Hepatocyte (in vitro differentiated cells): ENCODE results near the gene MAPK8IP3. TPM values are rescaled to one million over a fixed set of nuclear protein-coding genes. Genes with fewer than 3 reads are reported as not detected.

Source experiments
- DNase-seq: peaks from one replicate; pipeline ENCODE4 v3.0.0-alpha.2; 2016; ENCODE audit warnings: low spot score
- H2AFZ ChIP-seq: fragments of 200-600 bp; sonication (generic); 2 replicates; pipeline ENCODE4 v1.6.0; 2016; ENCODE audit warnings: antibody characterized with exemption, mild to moderate bottlenecking
- H3K27ac ChIP-seq: fragments of 200-600 bp; sonication (generic); 2 replicates; pipeline ENCODE4 v1.5.1; 2016; ENCODE audit warnings: mild to moderate bottlenecking
- H3K27me3 ChIP-seq: fragments of 200-600 bp; sonication (generic); 2 replicates; pipeline ENCODE4 v1.6.1; 2016
- H3K36me3 ChIP-seq: fragments of 200-600 bp; sonication (generic); replicated peaks from 2 replicates; pipeline ENCODE4 v1.5.1; 2016; ENCODE audit warnings: low read depth; ENCODE audit not compliant: insufficient read depth
- H3K4me1 ChIP-seq: fragments of 200-600 bp; sonication (generic); 2 replicates; pipeline ENCODE4 v1.5.1; 2016; ENCODE audit warnings: mild to moderate bottlenecking, moderate library complexity; ENCODE audit not compliant: insufficient read depth
- H3K4me2 ChIP-seq: fragments of 200-600 bp; sonication (generic); 2 replicates; pipeline ENCODE4 v1.6.0; 2016
- H3K4me3 ChIP-seq: fragments of 200-600 bp; sonication (generic); 2 replicates; pipeline ENCODE4 v1.5.1; 2016; ENCODE audit warnings: mild to moderate bottlenecking
- H3K79me2 ChIP-seq: fragments of 200-600 bp; sonication (generic); 2 replicates; pipeline ENCODE4 v1.6.0; 2017; ENCODE audit warnings: mild to moderate bottlenecking
- H3K9me2 ChIP-seq: fragments of 200-600 bp; sonication (generic); replicated peaks from 2 replicates; pipeline ENCODE4 v1.6.0; 2017; ENCODE audit warnings: mild to moderate bottlenecking; ENCODE audit not compliant: insufficient read depth
- H3K9me3 ChIP-seq: fragments of 200-600 bp; sonication (generic); 2 replicates; pipeline ENCODE4 v1.5.1; 2016; ENCODE audit warnings: low read depth, mild to moderate bottlenecking
- H4K20me1 ChIP-seq: fragments of 200-600 bp; sonication (generic); 2 replicates; pipeline ENCODE4 v1.6.0; 2016; ENCODE audit warnings: mild to moderate bottlenecking; ENCODE audit not compliant: insufficient read depth, poor library complexity, severe bottlenecking
- EZH2 ChIP-seq: fragments of 200-600 bp; sonication (generic); IDR thresholded peaks from 2 replicates; pipeline ENCODE4 v1.6.1; 2016; ENCODE audit warnings: antibody characterized with exemption, mild to moderate bottlenecking, borderline replicate concordance
- EZH2phosphoT487 ChIP-seq: fragments of 200-600 bp; sonication (generic); IDR thresholded peaks from one replicate; pipeline ENCODE4 v1.6.1; 2018; ENCODE audit warnings: antibody characterized with exemption, mild to moderate bottlenecking, low read depth, moderate library complexity; ENCODE audit not compliant: unreplicated experiment, severe bottlenecking
- WGBS: methylation state at CpG from one replicate; pipeline ENCODE4 v1.1.6; 2016; ENCODE audit warnings: low lambda C conversion rate; ENCODE audit errors: missing lambda C conversion rate; 5-methylcytosine and 5-hydroxymethylcytosine counted together
- polyA plus RNA-seq: library from polyadenylated mRNA; unstranded; fragments of >200 nt; fragmentation: Nextera tagmentation; extraction: Ambion mirVana; gene quantifications from 2 replicates; pipeline ENCODE4 v1.2.1, GENCODE V29; 2016
- total RNA-seq: library from RNA; depleted of rRNA; stranded (reverse); fragments of >200 nt; gene quantifications from 2 replicates; pipeline ENCODE4 v1.2.3, GENCODE V29; 2014
- TF ChIP-seq, protein P1 (sequence below): fragments of 200-600 bp; sonication (generic); IDR thresholded peaks from 2 replicates; pipeline ENCODE4 v1.5.1; 2016; ENCODE audit warnings: antibody characterized with exemption, mild to moderate bottlenecking; ENCODE audit not compliant: poor library complexity

The MAPK8IP3 gene
- total and polyA plus RNA-seq, 2 experiments from 2014 or later, result 42.3 to 44.9 TPM

DNA sequence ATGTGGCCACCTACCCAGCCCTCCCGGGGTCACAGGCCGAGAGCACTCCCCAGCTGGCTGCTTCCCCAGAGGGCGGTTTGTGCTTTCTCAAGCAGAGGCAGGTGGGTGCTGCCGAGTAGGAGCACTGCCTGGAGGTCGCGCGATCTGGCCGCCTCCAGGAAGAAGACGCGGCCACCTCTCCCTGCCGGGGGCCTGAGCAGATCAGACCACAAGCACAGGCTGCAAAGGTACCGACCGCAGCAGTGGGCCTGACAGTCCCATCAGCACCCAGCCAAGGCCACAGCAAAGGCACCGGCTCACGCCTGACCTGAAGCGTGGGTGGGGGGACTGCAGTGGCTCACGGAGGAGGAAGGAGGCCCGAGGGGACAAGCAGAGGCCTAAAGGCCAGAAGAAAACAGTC is 102.7 kb downstream of the MAPK8IP3 start:
- Histone ChIP-seq H3K36me3 (no peaks in the 10 kb centered on the region), H3K9me3 (no peaks in the 10 kb centered on the region), H3K9me2 (no peaks in the 10 kb centered on the region), H4K20me1 (peaks cover 3% of the 10 kb centered on the region), H3K4me1 (no peaks in the 10 kb centered on the region), H3K79me2 (no peaks in the 10 kb centered on the region), H3K4me3 (no peak overlapping the region), H3K4me2 (no peak overlapping the region), H3K27ac (no peak overlapping the region), H2AFZ (no peak overlapping the region), H3K27me3 (no peaks in the 10 kb centered on the region)
- DNase-seq, result no peak
- WGBS, result 83% methylated on average over 18 of the region's 18 CpGs
- TF ChIP-seq EZH2phosphoT487, result no peak
- TF ChIP-seq, protein P1, sequence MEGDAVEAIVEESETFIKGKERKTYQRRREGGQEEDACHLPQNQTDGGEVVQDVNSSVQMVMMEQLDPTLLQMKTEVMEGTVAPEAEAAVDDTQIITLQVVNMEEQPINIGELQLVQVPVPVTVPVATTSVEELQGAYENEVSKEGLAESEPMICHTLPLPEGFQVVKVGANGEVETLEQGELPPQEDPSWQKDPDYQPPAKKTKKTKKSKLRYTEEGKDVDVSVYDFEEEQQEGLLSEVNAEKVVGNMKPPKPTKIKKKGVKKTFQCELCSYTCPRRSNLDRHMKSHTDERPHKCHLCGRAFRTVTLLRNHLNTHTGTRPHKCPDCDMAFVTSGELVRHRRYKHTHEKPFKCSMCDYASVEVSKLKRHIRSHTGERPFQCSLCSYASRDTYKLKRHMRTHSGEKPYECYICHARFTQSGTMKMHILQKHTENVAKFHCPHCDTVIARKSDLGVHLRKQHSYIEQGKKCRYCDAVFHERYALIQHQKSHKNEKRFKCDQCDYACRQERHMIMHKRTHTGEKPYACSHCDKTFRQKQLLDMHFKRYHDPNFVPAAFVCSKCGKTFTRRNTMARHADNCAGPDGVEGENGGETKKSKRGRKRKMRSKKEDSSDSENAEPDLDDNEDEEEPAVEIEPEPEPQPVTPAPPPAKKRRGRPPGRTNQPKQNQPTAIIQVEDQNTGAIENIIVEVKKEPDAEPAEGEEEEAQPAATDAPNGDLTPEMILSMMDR, result no peak
- no peak for TF ChIP-seq EZH2

DNA sequence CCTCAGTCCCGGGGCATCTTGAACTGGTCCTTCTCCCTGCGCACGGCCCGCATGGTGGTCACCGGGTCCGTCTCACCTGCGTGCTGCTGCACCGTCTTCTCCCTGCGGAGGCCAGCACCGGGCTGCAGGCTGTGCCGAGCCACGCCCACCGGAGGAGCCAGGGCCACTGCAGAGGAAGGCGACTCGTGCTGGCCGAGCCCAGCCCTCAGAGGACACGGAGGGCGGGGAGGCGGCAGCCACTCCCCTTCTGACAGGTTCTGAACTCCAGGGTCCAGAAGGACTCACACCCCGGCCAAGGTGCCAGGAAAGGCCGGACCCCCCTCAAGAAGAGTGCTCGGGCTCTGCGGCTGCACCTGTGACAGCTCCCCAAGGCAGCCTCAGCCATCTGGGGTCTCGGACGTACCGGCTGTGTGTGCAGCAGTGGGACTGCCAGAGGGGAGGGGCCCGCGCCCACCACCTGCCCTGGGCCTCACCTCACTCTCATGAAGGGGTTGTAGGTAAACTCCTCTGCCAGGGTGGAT is 103.3 kb downstream of the MAPK8IP3 start:
- no peaks in the 10 kb centered on the region for H3K27me3 ChIP-seq
- no peak overlapping the region for H3K27ac ChIP-seq
- no peak overlapping the region for H2AFZ ChIP-seq
- H3K4me1 ChIP-seq, result no peaks in the 10 kb centered on the region
- 82% methylated on average over 27 of the region's 28 CpGs for WGBS
- no peak overlapping the region for H3K4me2 ChIP-seq
- H3K79me2 ChIP-seq, result no peaks in the 10 kb centered on the region
- peaks cover 3% of the 10 kb centered on the region for H4K20me1 ChIP-seq
- H3K9me3 ChIP-seq, result no peaks in the 10 kb centered on the region
- H3K9me2 ChIP-seq, result no peaks in the 10 kb centered on the region
- no peak overlapping the region for H3K4me3 ChIP-seq
- TF ChIP-seq EZH2phosphoT487 (no peak), EZH2 (no peak)
- TF ChIP-seq, protein P1, result no peak
- DNase-seq, result peak; percentile 8
- no peaks in the 10 kb centered on the region for H3K36me3 ChIP-seq

DNA sequence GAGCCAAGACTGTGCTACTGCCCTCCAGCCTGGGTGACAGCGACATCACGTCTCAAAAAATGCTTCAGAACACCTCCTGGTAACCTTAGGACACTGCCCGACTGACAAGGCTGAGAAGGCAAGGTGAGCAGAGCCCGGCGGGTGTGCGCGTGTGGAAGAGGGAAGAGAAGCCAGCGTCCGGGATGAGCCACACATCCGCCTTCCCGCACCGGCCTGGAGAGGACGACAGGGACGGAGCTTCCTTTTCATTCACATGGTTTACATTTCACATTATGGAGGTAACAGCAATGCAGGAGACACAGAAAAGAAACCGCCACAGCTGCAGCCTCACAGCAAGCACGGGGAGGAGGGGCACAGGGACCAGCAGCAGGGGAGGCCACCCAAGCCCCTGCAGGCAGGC is 104.1 kb downstream of the MAPK8IP3 start:
- H3K4me2 ChIP-seq, result no peak overlapping the region
- H3K4me3 ChIP-seq, result no peak overlapping the region
- no peak overlapping the region for H3K27ac ChIP-seq
- H3K9me2 ChIP-seq, result no peaks in the 10 kb centered on the region
- DNase-seq, result no peak
- H2AFZ ChIP-seq, result no peak overlapping the region
- no peaks in the 10 kb centered on the region for H3K79me2 ChIP-seq
- no peaks in the 10 kb centered on the region for H3K4me1 ChIP-seq
- H3K9me3 ChIP-seq, result no peaks in the 10 kb centered on the region
- H3K36me3 ChIP-seq, result no peaks in the 10 kb centered on the region
- TF ChIP-seq EZH2 (no peak), EZH2phosphoT487 (no peak)
- TF ChIP-seq, protein P1, result no peak
- no peaks in the 10 kb centered on the region for H3K27me3 ChIP-seq
- WGBS, result 99% methylated on average over 16 of the region's 16 CpGs
- H4K20me1 ChIP-seq, result peaks cover 3% of the 10 kb centered on the region
